Endothelial cell (in vitro differentiated cells): Measurements from ENCODE around the gene SGSM2. TPM values are rescaled to one million over a fixed set of nuclear protein-coding genes. Genes with fewer than 3 reads are reported as not detected.

ENCODE experiments used
- DNase-seq: peaks from one replicate; pipeline ENCODE4 v3.0.0; 2021; ENCODE audit warnings: low spot score
- H3K27ac Mint-ChIP-seq: one replicate; pipeline ENCODE4 v1.8.0; 2021; ENCODE audit warnings: mixed read lengths, inconsistent platforms; ENCODE audit not compliant: unreplicated experiment
- H3K27me3 Mint-ChIP-seq: one replicate; pipeline ENCODE4 v1.8.0; 2021; ENCODE audit warnings: mild to moderate bottlenecking, moderate library complexity, mixed read lengths, inconsistent platforms; ENCODE audit not compliant: unreplicated experiment
- H3K36me3 Mint-ChIP-seq: one replicate; pipeline ENCODE4 v1.8.0; 2021; ENCODE audit warnings: mild to moderate bottlenecking, low read depth, mixed read lengths, inconsistent platforms; ENCODE audit not compliant: unreplicated experiment
- H3K4me1 Mint-ChIP-seq: one replicate; pipeline ENCODE4 v1.8.0; 2021; ENCODE audit warnings: mild to moderate bottlenecking, mixed read lengths, inconsistent platforms; ENCODE audit not compliant: unreplicated experiment
- H3K4me3 Mint-ChIP-seq: one replicate; pipeline ENCODE4 v1.8.0; 2021; ENCODE audit warnings: mild to moderate bottlenecking, mixed read lengths, inconsistent platforms; ENCODE audit not compliant: unreplicated experiment
- H3K9me3 Mint-ChIP-seq: one replicate; pipeline ENCODE4 v1.8.0; 2021; ENCODE audit warnings: mixed read lengths, inconsistent platforms; ENCODE audit not compliant: unreplicated experiment
- CTCF ChIP-seq: fragments of 200-600 bp; sonication (generic); IDR thresholded peaks from one replicate; pipeline ENCODE4 v1.5.0; 2021; ENCODE audit warnings: antibody characterized with exemption; ENCODE audit not compliant: unreplicated experiment
- total RNA-seq: library from RNA; stranded (reverse); fragmentation: NEBNext Ultra II Directional; extraction: Animal tissue kit (Norgen Biotek cat#: 25700); gene quantifications from one replicate; pipeline ENCODE4 v1.2.1, GENCODE V29; 2021; ENCODE audit not compliant: unreplicated experiment

The SGSM2 gene
- total RNA-seq, 1 donor from 2014 or later, result 65.4 TPM

- no peak for TF ChIP-seq CTCF
- Mint-ChIP-seq H3K9me3 (no peaks in the 10 kb centered on the region), H3K36me3 (peaks cover 3% of the 10 kb centered on the region), H3K27ac (peak overlapping the region; percentile 64), H3K4me3 (no peak overlapping the region), H3K4me1 (peaks cover 16% of the 10 kb centered on the region), H3K27me3 (peaks cover 7% of the 10 kb centered on the region)
- no peak for DNase-seq
Measured at GRCh38 chr17:2369039-2369438, 31.7 kb downstream of the SGSM2 start.

GRCh38 chr17:2369551-2370210 lies 32.4 kb downstream of the SGSM2 start:
- TF ChIP-seq CTCF, result no peak
- Mint-ChIP-seq H3K4me1 (peaks cover 18% of the 10 kb centered on the region), H3K9me3 (no peaks in the 10 kb centered on the region), H3K36me3 (peaks cover 8% of the 10 kb centered on the region), H3K4me3 (no peak overlapping the region), H3K27ac (no peak overlapping the region), H3K27me3 (peaks cover 8% of the 10 kb centered on the region)
- DNase-seq, result peak; percentile 45

GRCh38 chr17:2370211-2370589 lies 32.9 kb downstream of the SGSM2 start:
- peaks cover 22% of the 10 kb centered on the region for H3K4me1 Mint-ChIP-seq
- peaks cover 12% of the 10 kb centered on the region for H3K27me3 Mint-ChIP-seq
- DNase-seq, result no peak
- peaks cover 10% of the 10 kb centered on the region for H3K36me3 Mint-ChIP-seq
- H3K4me3 Mint-ChIP-seq, result no peak overlapping the region
- H3K27ac Mint-ChIP-seq, result no peak overlapping the region
- no peaks in the 10 kb centered on the region for H3K9me3 Mint-ChIP-seq
- TF ChIP-seq CTCF, result no peak

GRCh38 chr17:2371183-2372130 lies 34.2 kb downstream of the SGSM2 start:
- Mint-ChIP-seq H3K36me3 (peaks cover 10% of the 10 kb centered on the region), H3K4me1 (peaks cover 22% of the 10 kb centered on the region), H3K9me3 (no peaks in the 10 kb centered on the region), H3K4me3 (peak overlapping the region; percentile 18), H3K27ac (peak overlapping the region; percentile 45), H3K27me3 (peaks cover 14% of the 10 kb centered on the region)
- no peak for DNase-seq
- TF ChIP-seq CTCF, result no peak

GRCh38 chr17:2372180-2372579 lies 34.9 kb downstream of the SGSM2 start:
- Mint-ChIP-seq H3K9me3 (no peaks in the 10 kb centered on the region), H3K4me3 (no peak overlapping the region), H3K27me3 (peaks cover 14% of the 10 kb centered on the region), H3K36me3 (peaks cover 15% of the 10 kb centered on the region), H3K4me1 (peaks cover 22% of the 10 kb centered on the region), H3K27ac (no peak overlapping the region)
- no peak for DNase-seq
- TF ChIP-seq CTCF, result no peak
